Suprapubic skin (tissue), 4 donors: ENCODE results near the gene NAE1. TPM values are rescaled to one million over a fixed set of nuclear protein-coding genes. Genes with fewer than 3 reads are reported as not detected.
A peak's percentile ranks its signal among the peaks of the same experiment; 100 is the strongest.

Experiments
- DNase-seq, 2 donors: peaks; one replicate each; pipeline ENCODE4 v3.0.0-alpha.2; 2019; ENCODE audit warnings: low spot score in 2 of 2
- H3K27ac ChIP-seq: fragments of 200-600 bp; sonication (generic); one replicate; pipeline ENCODE4 v1.5.1; 2019
- H3K27me3 ChIP-seq: fragments of 200-600 bp; sonication (generic); one replicate; pipeline ENCODE4 v1.5.1; 2019
- H3K36me3 ChIP-seq: fragments of 200-600 bp; sonication (generic); one replicate; pipeline ENCODE4 v1.5.1; 2019
- H3K4me1 ChIP-seq: fragments of 200-600 bp; sonication (generic); one replicate; pipeline ENCODE4 v1.5.1; 2019
- H3K4me3 ChIP-seq: fragments of 200-600 bp; sonication (generic); one replicate; pipeline ENCODE4 v1.5.1; 2019; ENCODE audit warnings: mild to moderate bottlenecking
- H3K9me3 ChIP-seq: fragments of 200-600 bp; sonication (generic); one replicate; pipeline ENCODE4 v1.5.1; 2019
- EP300 ChIP-seq: sonication (generic); formaldehyde crosslinking; IDR thresholded peaks from one replicate; pipeline ENCODE4 v1.6.1; 2017; ENCODE audit warnings: antibody characterized with exemption
- POLR2A ChIP-seq, 2 donors: fragments of 450-650 bp; IDR thresholded peaks; one replicate each; pipeline ENCODE4 v1.6.1; 2017; ENCODE audit warnings: antibody characterized with exemption in 2 of 2, mild to moderate bottlenecking in 2 of 2, moderate library complexity in 2 of 2
- POLR2AphosphoS5 ChIP-seq, 3 donors: sonication (generic); formaldehyde crosslinking; IDR thresholded peaks; one replicate each; pipeline ENCODE4 v1.6.1; 2017; ENCODE audit warnings: antibody characterized with exemption in 3 of 3
- WGBS: methylation state at CpG from one replicate; pipeline ENCODE4 v1.1.5; 2018; 5-methylcytosine and 5-hydroxymethylcytosine counted together
- total RNA-seq, 4 donors: library from RNA; depleted of rRNA; stranded (reverse); fragments of >200 nt; gene quantifications; one replicate each; pipeline ENCODE4 v1.1.0, GENCODE V29; 2016
- TF ChIP-seq, protein P1 (sequence below), 2 donors: fragments of 200-600 bp in 1 of 2; fragments of 450-650 bp in 1 of 2; sonication (generic) in 1 of 2; IDR thresholded peaks; one replicate each; pipeline ENCODE4 v1.5.1; 2016 to 2019; ENCODE audit warnings: antibody characterized with exemption in 2 of 2, mild to moderate bottlenecking in 1 of 2, moderate library complexity in 1 of 2

The NAE1 gene
- total RNA-seq: 10 to 100 TPM; 36.2 to 57.5 (median 45.0) TPM

DNA sequence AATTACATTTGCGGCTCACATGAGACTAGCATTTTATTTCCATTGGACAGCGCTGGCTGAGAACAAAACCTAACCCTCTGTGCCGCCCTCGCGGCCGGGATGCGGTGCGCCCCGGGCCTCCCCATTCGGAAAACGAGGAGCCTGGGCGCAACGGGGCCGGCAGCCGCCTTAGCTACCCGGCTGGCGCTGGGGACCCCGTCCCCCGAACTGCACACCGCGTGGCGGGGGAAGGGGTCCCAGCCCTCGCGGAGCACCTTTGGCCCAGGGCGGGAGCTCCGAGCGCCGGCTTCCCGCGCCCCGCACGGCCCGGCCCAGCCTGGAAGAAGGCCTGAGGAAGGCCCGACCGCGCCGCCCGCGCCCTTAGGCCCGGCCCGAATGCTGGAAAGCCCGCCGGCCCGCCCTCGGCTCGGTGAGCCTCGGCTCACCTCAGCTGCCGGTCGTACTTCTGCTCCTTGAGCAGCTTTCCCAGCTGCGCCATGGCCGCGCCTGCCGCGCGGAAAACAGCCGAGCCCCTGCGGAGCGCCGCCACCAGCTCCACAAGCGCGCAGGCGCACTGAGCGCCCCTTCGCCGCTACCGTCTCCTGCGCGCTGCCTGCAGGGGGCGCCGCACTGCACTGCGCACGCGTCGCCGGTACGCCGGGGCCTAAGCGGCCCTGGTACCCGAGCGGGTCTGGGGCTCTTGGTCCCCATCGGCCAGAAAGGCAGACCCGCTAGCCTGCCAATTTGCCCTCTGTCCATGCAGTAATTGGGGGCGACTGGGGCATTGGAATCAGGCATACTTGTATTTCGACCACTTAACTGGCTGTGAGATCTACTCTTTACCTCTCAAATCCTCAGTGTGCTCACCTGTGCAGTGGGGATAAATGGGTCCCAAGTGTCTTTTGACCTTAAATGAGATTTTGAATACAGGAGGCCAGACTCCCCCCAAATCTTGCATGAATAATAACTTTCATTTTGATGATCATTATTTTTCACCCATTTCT lies at the start of gene NAE1:
Gene NAE1, minus strand, starts transcription at position 555 of the 983 bp plus-strand sequence. Its CDS starts 77 bp downstream, at position 478.
- peak in 1 of 2 donors; percentile 74 for TF ChIP-seq POLR2A (IDR thresholded peaks at IDR 0.05)
- TF ChIP-seq EP300: no peak
- TF ChIP-seq, protein P1, sequence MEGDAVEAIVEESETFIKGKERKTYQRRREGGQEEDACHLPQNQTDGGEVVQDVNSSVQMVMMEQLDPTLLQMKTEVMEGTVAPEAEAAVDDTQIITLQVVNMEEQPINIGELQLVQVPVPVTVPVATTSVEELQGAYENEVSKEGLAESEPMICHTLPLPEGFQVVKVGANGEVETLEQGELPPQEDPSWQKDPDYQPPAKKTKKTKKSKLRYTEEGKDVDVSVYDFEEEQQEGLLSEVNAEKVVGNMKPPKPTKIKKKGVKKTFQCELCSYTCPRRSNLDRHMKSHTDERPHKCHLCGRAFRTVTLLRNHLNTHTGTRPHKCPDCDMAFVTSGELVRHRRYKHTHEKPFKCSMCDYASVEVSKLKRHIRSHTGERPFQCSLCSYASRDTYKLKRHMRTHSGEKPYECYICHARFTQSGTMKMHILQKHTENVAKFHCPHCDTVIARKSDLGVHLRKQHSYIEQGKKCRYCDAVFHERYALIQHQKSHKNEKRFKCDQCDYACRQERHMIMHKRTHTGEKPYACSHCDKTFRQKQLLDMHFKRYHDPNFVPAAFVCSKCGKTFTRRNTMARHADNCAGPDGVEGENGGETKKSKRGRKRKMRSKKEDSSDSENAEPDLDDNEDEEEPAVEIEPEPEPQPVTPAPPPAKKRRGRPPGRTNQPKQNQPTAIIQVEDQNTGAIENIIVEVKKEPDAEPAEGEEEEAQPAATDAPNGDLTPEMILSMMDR (IDR thresholded peaks at IDR 0.05): peak; percentile 91 to 99
- peak; percentile 36 to 87 (median 66) for TF ChIP-seq POLR2AphosphoS5 (IDR thresholded peaks at IDR 0.05)
- peaks cover 15% of the 10 kb centered on the region for H3K36me3 ChIP-seq
- peak; percentile 82 to 86 for DNase-seq
- H3K27me3 ChIP-seq: no peaks in the 10 kb centered on the region
- H3K4me1 ChIP-seq: peaks cover 9% of the 10 kb centered on the region
- H3K27ac ChIP-seq: peak within 1 kb of the TSS; percentile 92
- H3K4me3 ChIP-seq: peak within 1 kb of the TSS; percentile 85
- whole genome bisulfite sequencing: 1% methylated on average over 29 of the region's 84 CpGs
- no peaks in the 10 kb centered on the region for H3K9me3 ChIP-seq

GRCh38 chr16:66878067-66878466 lies 47.3 kb upstream of the NAE1 start:
- TF ChIP-seq POLR2AphosphoS5 (IDR thresholded peaks at IDR 0.05) (no peak), EP300 (no peak), POLR2A (IDR thresholded peaks at IDR 0.05) (no peak)
- TF ChIP-seq, protein P1 (IDR thresholded peaks at IDR 0.05): no peak
- Histone ChIP-seq H3K4me3 (no peak overlapping the region), H3K4me1 (peaks cover 25% of the 10 kb centered on the region), H3K27me3 (no peaks in the 10 kb centered on the region), H3K27ac (no peak overlapping the region), H3K9me3 (no peaks in the 10 kb centered on the region), H3K36me3 (no peaks in the 10 kb centered on the region)
- DNase-seq: no peak
- 67% methylated on average over 5 of the region's 5 CpGs for WGBS

DNA sequence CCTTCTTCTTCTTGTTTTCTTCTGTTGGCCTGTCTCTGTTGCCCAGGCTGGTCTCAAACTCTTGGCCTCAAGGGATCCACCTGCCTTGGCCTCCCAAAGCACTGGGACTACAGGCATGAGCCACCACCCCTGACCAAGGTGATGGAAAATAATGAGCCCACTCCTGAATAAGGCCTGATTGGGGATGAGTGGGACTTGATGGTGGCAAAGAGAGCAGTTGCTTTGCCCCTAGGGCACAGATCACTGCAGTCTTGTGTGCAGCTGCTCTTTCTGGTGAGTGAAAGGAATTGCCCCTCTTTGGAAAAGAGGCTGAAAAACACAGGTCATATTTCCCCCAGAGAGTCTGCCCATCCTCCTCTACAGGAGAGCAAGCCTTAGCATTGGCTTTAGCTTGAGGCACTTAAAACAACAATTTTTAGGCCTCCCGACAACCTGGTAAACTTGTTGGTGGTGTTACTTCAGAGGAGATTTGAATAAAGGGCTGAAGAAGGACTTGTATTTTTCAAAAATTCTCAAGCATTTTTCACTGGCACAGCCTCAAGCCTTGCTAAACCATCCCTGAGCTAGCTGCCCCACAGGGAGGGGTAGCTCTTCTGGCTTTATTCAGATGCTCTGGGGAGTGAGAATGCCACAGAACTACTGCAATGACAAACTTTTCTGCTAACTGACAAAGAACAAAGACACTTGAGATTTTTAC lies 43.5 kb upstream of the NAE1 start:
- TF ChIP-seq POLR2AphosphoS5 (IDR thresholded peaks at IDR 0.05) (no peak), POLR2A (IDR thresholded peaks at IDR 0.05) (no peak), EP300 (no peak)
- TF ChIP-seq, protein P1 (IDR thresholded peaks at IDR 0.05): no peak
- Histone ChIP-seq H3K27me3 (no peaks in the 10 kb centered on the region), H3K27ac (no peak overlapping the region), H3K4me1 (peaks cover 10% of the 10 kb centered on the region), H3K36me3 (no peaks in the 10 kb centered on the region), H3K9me3 (no peaks in the 10 kb centered on the region), H3K4me3 (no peak overlapping the region)
- 62% methylated on average over 1 of the region's 1 CpG for WGBS
- DNase-seq: no peak

GRCh38 chr16:66873685-66874055 lies 42.9 kb upstream of the NAE1 start:
- no peak overlapping the region for H3K27ac ChIP-seq
- no peaks in the 10 kb centered on the region for H3K27me3 ChIP-seq
- H3K9me3 ChIP-seq: no peaks in the 10 kb centered on the region
- DNase-seq: no peak
- H3K36me3 ChIP-seq: no peaks in the 10 kb centered on the region
- H3K4me3 ChIP-seq: no peak overlapping the region
- TF ChIP-seq POLR2A (IDR thresholded peaks at IDR 0.05) (no peak), POLR2AphosphoS5 (IDR thresholded peaks at IDR 0.05) (no peak), EP300 (no peak)
- TF ChIP-seq, protein P1 (IDR thresholded peaks at IDR 0.05): no peak
- H3K4me1 ChIP-seq: peaks cover 10% of the 10 kb centered on the region
